CD4-positive, alpha-beta T cell treated with Interleukin-15 for 1 hour (primary cell): ENCODE measurements around the gene CDKAL1.
"Not testable (repeated sequence)": the region's sequence is repeated elsewhere in the genome, so short reads cannot be mapped to it uniquely, and the experiment has no call there.

ENCODE experiments used
- DNase-seq: peaks from one replicate; pipeline ENCODE4 v3.0.0-alpha.2; 2020

The CDKAL1 gene

DNA sequence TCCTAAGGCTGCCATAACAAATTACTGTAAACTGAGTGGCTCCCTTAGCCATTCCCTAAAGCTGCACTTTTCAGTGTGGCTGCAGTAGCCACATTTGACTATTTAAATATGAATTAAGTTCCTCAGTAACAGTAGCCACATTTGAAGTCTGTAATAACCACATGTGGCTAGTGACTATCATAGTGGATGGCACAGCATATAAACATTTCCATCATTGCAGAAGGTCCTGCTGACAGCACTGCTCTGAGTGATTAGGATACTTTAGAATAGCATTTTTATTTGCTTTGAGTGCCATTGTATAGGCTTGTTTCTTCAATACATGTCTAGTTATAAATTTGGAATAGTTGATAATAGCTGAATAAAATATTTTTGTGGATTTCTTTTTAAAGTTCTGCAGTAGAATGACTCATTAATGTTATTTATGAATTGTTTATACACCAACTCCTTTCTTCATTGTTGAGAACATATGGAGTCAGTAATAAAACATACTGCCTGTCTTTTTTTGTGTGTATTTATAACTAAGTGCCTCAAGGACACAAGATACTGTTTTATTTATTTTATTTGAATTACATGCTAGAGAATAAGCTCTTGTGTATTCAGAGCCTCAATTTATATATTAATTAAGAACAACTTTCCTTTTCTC, 217.2 kb downstream of the CDKAL1 start:
- DNase-seq: no peak

DNA sequence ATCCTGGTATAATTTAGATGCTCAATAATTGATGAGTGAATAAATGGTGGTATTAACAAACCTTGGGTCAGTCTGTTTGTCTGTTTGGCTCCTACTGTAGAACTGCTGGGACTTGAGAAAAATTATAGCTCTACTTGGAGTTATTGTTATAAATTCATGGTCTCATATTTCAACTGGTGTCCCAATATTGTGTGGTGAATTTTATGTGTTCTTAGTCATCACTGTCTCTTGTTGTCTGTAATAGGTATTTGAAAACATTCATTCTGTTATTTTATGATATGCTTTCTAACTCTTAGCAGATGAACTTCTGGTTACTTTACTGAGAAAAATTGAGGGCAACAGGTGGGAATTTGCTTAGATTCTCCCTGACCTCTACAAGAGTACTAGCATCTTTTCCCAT, 221.4 kb downstream of the CDKAL1 start:
- DNase-seq: no peak

GRCh38 chr6:20756584-20757147, 222.4 kb downstream of the CDKAL1 start:
- not testable (repeated sequence) for DNase-seq

GRCh38 chr6:20757761-20758160, 223.5 kb downstream of the CDKAL1 start:
- no peak for DNase-seq

DNA sequence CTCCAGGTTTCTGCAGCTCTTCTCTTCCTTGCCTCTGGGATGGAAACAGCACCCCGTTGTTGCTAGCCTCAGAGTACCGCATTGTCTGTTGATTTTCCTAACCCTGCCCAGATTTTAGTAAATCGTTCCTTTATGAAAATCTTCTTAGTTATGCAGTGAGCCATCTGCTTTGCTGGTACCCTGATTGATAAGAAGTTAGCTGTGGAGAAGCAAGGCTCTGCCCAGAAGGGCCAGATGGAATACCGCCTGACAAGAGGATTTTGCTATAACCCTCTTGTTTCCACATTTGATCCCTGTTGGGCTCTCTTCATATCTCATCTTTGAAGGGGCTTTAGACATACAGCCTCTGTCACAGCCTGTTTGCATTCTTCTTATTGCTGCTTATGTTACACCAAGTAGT, 229.0 kb downstream of the CDKAL1 start:
- DNase-seq: no peak

DNA sequence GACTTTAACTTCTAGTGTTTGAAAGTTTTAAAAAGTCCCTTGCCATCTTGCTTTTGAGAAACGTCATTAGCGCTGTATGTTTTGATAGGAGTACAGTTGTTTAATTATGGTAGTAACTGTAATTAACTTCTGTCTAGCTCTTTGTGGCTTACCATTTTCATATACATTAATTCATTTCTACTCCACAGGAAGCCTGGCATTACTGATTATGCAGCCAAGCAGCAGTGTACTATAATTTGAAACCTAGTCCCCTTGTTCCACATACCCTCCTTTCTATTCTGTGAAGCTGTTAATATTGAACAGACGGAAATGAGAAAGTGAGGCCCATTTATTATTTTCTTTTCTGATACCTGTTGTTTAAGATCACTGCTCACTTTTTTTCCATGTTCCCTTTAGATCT, 235.4 kb downstream of the CDKAL1 start:
- no peak for DNase-seq

DNA sequence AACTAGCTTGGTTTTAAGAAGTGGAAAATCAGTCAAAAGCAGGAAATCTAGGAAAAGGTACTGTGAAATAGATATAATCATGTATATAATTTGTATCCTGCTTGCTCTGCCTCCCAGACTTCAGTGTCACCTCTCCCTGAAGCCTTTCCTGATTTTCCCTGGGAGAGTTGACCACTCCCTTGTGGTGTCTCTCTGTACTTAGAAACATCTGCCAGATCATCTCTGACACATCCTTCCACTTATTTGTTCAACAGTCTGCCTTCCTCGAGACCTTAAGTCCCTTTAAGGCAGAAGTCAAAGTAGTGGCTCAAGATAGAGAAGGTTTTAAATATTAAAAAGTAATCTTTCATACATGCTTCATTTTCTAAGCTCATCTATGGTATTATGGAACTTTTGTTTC, 236.5 kb downstream of the CDKAL1 start:
- DNase-seq: no peak

GRCh38 chr6:20771409-20771808, 237.2 kb downstream of the CDKAL1 start:
- DNase-seq: no peak

DNA sequence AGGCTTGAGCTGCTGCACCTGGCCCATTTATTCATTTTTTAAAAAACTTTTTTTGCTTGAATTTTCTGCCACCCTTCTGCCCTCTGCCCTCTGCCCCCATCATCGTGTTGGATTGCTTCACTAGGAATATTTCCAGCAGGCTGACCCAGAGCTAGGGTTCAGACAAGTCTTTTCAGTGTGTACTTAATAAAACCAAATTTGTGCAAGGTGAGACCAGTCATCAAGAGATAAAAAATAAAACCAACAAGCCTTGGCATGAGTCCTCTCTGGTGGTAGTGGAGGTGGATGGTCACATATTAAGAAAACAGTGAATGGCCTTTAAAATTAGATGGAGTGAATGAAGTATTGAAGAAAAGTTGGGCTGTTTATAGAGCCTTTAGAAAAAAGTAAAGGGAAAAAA, 239.6 kb downstream of the CDKAL1 start:
- no peak for DNase-seq

GRCh38 chr6:20775981-20776380, 241.7 kb downstream of the CDKAL1 start:
- no peak for DNase-seq

- no peak for DNase-seq
These were observed 243.5 kb downstream of the CDKAL1 start for GRCh38 chr6:20777801-20778200.

DNA sequence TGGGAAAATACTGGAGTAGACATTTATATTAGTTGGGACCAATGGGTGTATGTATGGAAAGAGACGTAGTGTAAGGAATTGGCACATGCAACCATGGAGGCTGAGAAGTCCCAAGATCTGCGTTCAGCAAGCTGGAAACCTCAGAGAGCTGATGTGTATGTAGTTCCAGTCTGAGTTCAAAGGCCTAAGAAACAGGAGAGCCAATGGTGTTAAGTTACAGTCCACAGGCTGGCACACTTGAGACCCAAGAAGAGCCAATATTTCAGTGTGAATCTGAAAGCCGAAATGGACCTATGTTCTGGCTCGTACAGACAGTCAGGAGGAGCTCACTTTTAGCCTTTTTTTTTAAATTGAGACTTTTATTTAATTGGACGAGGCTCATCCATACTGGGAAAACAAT, 244.2 kb downstream of the CDKAL1 start:
- DNase-seq: no peak

DNA sequence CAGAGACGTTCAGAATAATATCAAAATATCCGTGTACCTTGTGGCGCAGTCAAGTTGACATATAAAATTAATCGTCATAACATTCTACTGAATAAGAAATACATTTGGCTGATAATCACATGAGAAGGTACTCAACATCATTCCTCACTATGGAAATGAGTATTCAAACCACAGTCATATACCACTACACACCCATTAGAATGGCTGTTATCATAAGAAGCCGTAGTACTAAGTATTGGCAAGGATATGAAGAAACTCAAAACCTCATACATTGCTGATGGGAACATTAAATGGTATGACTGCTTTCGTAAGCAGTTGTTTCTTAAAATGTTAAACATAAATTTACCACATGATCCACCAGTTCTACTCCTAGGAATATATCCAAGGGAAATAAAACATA, 244.7 kb downstream of the CDKAL1 start:
- DNase-seq: no peak

GRCh38 chr6:20789162-20789561, 254.9 kb downstream of the CDKAL1 start:
- no peak for DNase-seq

DNA sequence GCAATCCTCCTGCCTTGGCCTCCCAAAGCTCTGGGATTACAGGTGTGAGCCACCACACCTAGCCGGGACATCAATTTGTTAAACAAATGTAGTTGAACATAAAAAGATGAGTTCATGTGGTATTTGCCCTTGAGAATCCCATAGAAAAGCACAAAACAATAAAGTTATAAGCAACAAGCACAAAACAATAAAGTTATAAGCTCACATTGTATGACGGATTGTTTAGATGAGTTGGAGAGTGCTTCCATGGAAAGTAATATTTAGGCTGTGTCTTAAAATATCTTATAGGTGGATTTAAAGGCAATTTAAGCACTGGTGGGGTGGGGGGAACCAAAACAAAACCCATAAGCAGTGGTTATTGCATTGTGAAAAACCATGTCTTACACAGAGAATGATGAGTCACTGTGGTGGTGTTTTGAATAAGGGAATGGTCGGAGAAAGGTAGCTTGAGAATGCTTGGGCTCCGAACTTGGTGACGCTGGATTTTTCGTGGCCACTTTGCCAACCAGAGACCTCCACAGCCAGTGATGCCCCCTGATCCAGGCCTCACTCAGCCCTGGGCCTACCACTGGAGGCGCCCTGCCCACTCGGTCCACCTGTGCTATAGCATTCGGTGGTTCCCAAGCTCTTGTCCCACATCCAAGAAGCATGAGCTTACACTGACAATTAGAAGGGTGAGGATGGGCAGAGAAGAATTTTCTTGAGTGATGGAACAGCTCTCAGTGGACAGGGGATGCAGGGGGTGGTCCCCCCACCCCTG, 256.0 kb downstream of the CDKAL1 start:
- no peak for DNase-seq

DNA sequence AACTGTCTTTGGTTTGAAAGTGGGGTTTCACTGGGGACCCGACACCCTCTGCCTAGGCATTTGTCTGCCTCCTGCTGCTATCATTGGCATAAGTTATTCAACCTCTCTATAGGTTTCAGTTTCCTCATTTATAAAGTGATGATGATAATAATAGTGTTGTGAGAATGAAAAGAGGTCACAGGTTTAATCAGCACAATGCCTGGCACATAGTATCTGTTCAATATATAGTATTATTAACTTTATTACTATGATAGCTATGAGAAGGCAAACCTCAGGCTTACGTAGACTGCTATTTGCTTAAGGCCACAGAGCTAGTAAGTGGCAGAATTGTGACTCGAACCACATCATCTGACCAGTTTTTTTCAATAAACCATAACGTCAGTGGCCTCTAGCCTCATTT, 256.8 kb downstream of the CDKAL1 start:
- DNase-seq: no peak

DNA sequence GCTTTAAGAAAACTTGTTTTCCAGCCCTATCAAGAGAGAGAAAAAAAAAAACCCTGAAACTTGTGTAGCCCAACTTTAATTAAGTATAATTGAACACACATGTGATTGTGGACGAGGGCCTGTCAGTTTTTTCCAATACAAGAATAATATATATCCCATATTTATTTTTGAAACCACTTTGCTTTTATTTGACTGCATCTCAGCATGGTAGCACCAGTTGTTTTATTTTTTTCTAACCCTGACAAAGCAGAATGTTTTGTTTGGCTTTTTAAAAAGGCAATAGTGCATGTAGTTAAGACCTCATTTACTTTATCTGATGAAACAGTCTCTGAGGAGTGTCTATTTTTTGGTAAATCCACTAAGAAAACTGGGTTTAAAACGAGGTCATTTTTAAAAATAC, 257.7 kb downstream of the CDKAL1 start:
- no peak for DNase-seq

GRCh38 chr6:20793174-20793573, 258.9 kb downstream of the CDKAL1 start:
- DNase-seq: no peak

DNA sequence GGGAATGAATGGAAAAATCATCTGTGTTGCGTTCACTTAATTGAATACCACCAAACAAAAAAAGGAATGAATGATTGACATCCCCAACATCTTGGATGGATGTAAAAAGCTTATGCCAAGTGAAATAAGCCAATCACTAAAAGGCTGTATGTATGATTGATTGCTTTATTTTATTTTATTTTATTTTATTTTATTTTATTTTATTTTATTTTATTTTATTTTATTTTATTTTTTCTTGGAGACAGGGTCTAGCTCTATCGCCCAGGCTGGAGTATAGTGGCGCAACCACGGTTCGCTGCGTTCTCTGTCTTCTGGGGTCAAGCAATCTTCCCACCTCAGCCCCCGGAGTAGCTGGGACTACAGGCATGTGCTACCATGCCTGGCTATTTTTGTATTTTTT, 263.3 kb downstream of the CDKAL1 start:
- no peak for DNase-seq

GRCh38 chr6:20800229-20800628, 266.0 kb downstream of the CDKAL1 start:
- no peak for DNase-seq

DNA sequence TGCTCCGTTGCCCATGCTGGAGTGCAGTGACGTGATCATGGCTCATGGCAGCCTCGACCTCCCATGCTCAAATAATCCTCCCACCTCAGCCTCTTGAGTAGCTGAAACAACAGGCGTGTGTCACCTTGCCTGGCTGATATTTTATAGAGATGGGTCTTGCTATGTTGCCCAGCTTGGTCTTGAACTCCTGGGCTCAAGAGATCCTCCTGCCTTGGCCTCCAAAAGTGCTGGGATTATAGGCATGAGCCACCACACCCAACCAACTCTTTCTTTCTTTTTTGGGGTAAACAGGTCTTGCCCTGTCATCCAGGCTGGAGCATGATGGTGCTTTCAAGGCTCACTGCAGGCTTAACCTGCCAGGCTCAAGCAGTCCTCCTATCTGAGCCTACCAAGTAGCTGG, 266.4 kb downstream of the CDKAL1 start:
- no peak for DNase-seq

DNA sequence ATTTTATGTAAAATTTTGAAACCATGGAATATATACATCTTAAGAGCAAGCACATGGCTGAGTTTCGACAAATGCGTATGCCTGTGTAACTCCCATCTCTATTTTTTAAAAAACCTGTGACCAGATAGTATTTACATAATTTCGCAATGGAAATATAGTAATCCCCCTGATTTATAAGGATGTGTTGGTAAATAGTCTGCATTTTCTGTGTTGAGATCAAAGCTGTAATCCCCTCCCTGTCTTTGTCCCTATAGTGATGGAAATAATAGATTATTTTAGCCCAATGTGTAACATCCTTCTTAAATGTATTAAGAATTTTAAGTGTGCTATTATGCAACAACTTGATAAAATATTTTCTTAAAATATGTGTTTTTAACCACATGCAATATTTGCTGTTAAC, 267.3 kb downstream of the CDKAL1 start:
- DNase-seq: no peak

GRCh38 chr6:20802596-20802995, 268.3 kb downstream of the CDKAL1 start:
- no peak for DNase-seq

GRCh38 chr6:20805021-20805420, 270.8 kb downstream of the CDKAL1 start:
- DNase-seq: no peak

DNA sequence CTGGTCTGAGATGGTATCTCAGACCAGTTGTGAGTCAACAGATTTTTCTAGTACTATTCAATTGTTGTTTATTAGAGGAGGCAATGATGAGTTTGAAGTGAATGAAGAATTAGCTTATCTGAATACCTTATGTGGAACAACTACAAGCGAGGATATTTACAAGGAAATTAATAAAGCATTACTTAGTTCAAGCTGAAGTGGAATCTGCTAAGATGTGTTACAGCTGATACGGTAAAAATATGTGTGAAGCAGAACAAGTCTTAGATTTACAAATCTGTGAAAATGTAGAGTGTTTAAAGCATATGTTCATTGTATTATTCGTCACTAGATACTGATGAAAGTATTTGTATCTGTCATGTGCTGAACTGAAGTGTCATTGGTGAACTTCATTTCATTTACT, 272.4 kb downstream of the CDKAL1 start:
- no peak for DNase-seq
